HFF-Myc (cell line): Measurements from ENCODE around the gene FBLN7.
A peak's percentile ranks its signal among the peaks of the same experiment; 100 is the strongest.

Experiments
- DNase-seq: peaks from one replicate; pipeline ENCODE4 v3.0.0-alpha.2; 2011; ENCODE audit warnings: low read depth; ENCODE audit errors: extremely low read depth
- H3K4me3 ChIP-seq: replicated peaks from 2 replicates; pipeline ENCODE4 v1.5.1; 2011; ENCODE audit warnings: low read depth, mild to moderate bottlenecking, control low read depth, low read length
- CTCF ChIP-seq: IDR thresholded peaks from 2 replicates; pipeline ENCODE4 v1.5.1; 2012; ENCODE audit warnings: mild to moderate bottlenecking, low read depth, low read length, control low read depth; ENCODE audit errors: missing control alignments

FBLN7 gene

GRCh38 chr2:112148477-112148876 is 10.3 kb downstream of the FBLN7 start:
- TF ChIP-seq CTCF, result no peak
- no peak overlapping the region for H3K4me3 ChIP-seq
- DNase-seq, result no peak

GRCh38 chr2:112149194-112149593 is 11.0 kb downstream of the FBLN7 start:
- TF ChIP-seq CTCF, result no peak
- no peak for DNase-seq
- H3K4me3 ChIP-seq, result no peak overlapping the region

- TF ChIP-seq CTCF, result no peak
- no peak for DNase-seq
- no peak overlapping the region for H3K4me3 ChIP-seq
Measured at GRCh38 chr2:112149866-112150435, 11.8 kb downstream of the FBLN7 start.

GRCh38 chr2:112150447-112150846 is 12.3 kb downstream of the FBLN7 start:
- H3K4me3 ChIP-seq, result no peak overlapping the region
- DNase-seq, result peak; percentile 26
- no peak for TF ChIP-seq CTCF

GRCh38 chr2:112150851-112151250 is 12.7 kb downstream of the FBLN7 start:
- DNase-seq, result no peak
- TF ChIP-seq CTCF, result no peak
- no peak overlapping the region for H3K4me3 ChIP-seq

- TF ChIP-seq CTCF, result no peak
- no peak overlapping the region for H3K4me3 ChIP-seq
- DNase-seq, result no peak
Measured at GRCh38 chr2:112151271-112151670, 13.1 kb downstream of the FBLN7 start.

- no peak overlapping the region for H3K4me3 ChIP-seq
- DNase-seq, result no peak
- no peak for TF ChIP-seq CTCF
Measured at GRCh38 chr2:112151701-112152440, 13.7 kb downstream of the FBLN7 start.
